Cerebellar cortex (tissue), 1 donor: Measurements from ENCODE around the gene IGLL5.
"Not testable (repeated sequence)": the region's sequence is repeated elsewhere in the genome, so short reads cannot be mapped to it uniquely, and the experiment has no call there.

Experiments
- DNase-seq: peaks from one replicate; pipeline ENCODE4 v3.0.0-alpha.2; 2015; ENCODE audit warnings: low spot score

IGLL5 gene

DNA sequence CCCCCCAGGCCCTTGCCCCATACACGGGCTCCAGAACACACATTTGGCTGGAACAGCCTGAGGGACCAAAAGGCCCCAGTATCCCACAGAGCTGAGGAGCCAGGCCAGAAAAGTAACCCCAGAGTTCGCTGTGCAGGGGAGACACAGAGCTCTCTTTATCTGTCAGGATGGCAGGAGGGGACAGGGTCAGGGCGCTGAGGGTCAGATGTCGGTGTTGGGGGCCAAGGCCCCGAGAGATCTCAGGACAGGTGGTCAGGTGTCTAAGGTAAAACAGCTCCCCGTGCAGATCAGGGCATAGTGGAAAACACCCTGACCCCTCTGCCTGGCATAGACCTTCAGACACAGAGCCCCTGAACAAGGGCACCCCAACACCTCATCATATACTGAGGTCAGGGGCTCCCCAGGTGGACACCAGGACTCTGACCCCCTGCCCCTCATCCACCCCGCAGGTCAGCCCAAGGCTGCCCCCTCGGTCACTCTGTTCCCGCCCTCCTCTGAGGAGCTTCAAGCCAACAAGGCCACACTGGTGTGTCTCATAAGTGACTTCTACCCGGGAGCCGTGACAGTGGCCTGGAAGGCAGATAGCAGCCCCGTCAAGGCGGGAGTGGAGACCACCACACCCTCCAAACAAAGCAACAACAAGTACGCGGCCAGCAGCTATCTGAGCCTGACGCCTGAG, 13.1 kb downstream of the IGLL5 start:
- DNase-seq: not testable (repeated sequence)

GRCh38 chr22:22901578-22902218, 14.1 kb downstream of the IGLL5 start:
- no peak for DNase-seq

GRCh38 chr22:22902247-22903001, 14.8 kb downstream of the IGLL5 start:
- no peak for DNase-seq

DNA sequence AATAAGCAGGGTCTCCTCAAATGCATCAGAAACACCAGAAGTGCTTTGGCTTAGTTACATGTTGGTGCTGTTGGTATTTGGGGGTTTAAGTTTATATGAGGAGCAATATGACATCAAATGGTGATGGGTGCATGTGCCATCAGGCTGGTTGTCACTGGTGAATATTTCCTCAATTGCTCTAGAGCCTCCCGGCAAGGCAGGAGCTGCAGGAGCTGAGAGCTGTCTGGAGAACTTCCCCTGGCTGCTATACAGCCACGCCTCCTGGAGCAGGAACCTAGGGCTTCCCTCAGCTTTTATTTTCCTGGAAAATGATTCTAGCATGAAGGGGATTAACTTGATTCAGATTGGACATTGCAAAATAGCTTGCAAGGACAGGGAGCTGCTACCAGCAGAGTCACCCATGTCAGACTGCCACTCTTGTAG, 15.8 kb downstream of the IGLL5 start:
- no peak for DNase-seq

DNA sequence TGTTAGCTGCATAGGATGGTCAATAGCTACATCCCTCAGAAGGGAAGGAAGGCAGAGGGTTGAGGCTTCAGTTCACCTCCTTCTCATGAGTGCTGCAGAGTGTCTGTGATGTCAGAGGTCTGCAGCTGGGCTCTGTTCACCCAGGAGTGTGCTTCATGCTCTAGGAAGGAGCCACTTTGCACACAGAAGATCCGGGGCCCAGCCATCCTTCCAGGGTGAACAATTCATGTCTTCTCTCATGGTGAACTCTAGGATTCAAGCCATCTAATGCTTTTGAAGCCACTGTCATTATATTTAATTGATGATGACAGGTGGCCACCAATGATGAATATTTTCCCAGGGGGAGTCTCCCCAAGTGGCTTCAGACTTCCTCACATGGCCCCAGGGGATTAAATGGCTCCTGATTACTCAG, 16.2 kb downstream of the IGLL5 start:
- not testable (repeated sequence) for DNase-seq

- DNase-seq: not testable (repeated sequence)
These were observed 17.1 kb downstream of the IGLL5 start for GRCh38 chr22:22904736-22905135.

- DNase-seq: not testable (repeated sequence)
These were observed 18.8 kb downstream of the IGLL5 start for GRCh38 chr22:22906391-22906790.

- no peak for DNase-seq
These were observed 19.4 kb downstream of the IGLL5 start for GRCh38 chr22:22906907-22907550.

GRCh38 chr22:22907551-22908494, 20.2 kb downstream of the IGLL5 start:
- DNase-seq: no peak

GRCh38 chr22:22908495-22908861, 20.9 kb downstream of the IGLL5 start:
- DNase-seq: no peak

DNA sequence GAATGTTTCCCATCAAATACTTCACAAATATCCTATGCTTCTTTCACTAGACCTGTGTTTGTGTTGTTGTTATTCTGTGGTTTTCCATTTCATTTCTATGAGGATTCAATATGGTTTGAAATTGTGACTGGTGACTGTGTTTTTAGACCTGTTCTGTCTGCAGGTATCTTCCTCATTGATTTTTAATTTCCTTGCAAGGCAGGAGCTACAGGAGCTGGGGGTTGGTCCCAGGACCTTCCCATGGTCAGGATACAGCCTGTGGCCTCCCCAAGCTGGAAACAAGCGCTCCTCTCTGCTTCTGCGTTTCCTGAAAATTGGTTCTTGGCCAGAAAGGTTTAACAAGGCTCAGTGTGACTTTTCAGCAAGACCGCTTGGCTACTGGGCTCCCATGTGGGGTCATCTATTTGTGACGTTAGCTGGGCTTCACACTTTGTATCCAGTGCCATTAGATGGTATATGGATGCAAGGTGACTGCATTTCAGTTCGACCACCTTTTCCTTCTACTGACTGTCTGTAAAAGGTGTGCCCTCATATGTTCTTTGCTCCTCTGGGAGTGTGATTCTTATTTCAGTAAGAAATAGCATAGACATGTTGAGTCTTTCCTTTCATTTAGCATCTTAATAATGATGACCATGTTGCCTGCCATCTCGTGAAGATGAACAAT, 21.5 kb downstream of the IGLL5 start:
- DNase-seq: no peak

- no peak for DNase-seq
These were observed 22.1 kb downstream of the IGLL5 start for GRCh38 chr22:22909605-22910271.

GRCh38 chr22:22910272-22911240, 22.9 kb downstream of the IGLL5 start:
- no peak for DNase-seq

- no peak for DNase-seq
These were observed 23.9 kb downstream of the IGLL5 start for GRCh38 chr22:22911327-22912134.

DNA sequence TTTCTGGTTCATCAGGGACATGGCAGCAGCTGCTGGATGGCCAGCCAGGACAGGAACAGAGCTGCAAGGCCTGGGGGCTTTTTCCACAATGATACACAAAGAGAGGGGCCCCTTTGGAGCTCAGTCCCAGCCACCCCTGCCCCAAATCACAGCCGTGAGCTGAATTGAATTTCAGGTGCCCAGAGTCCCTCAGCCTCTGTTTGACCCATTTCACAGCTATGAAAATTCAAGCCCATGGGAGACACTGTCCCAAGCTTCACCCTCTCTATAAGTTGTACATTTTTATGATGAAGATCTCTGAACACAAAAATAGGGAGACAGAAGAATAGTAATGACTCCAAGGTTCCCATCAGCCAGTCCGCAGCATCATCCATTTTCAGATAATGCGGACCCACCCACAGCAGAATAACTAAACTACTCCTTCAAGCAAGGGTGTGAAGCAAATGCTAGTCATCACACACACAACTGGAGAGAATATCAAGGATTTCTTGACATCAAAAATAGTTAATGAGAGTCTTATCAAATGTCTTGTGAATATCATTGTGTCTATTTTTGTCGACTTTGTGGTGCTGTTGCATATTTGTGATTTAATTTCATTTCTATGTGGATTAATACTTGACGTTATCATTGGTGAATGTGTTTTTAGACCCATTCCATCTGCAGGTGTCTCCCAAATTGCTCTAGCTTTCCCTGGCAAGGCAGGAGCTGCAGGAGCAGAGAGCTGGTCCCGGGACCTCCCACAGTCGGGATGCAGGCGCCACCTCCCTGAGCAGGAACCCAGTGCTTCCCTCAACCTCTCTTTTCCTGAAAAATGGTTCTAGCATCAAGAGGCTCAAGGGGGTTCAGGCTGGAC, 24.7 kb downstream of the IGLL5 start:
- DNase-seq: no peak

DNA sequence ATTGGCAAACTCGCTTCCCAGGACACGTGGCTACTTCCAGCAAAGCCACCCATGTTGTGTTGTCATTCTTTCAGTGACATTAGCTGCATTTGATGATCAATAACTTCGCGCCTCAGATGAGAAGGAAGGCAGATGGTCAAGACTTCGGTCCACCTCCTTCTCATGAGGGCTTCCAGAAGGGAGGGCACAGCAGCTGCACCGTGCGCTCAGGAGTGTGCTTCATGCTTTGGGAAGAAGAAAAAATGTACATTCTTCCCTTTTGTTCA, 25.3 kb downstream of the IGLL5 start:
- DNase-seq: no peak

DNA sequence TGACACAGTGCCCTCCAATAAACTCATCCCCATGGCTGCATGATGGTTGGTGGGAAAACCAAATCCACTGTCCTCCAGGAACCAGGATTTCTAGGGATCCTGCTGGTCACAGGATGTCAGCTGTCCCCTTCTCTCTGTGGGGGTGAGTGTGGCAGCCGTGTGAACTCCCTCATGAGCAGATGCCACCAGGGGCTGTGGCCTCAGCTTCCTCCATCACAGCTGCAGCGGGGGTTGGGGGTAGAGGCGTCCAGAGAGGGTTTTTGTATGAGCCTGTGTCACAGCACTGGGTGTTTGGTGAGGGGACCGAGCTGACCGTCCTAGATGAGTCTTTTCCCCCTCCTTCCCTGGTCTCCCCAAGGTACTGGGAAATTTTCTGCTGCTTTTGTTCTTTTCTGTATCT, 26.4 kb downstream of the IGLL5 start:
- DNase-seq: no peak
